H1 (cell line): ENCODE data around the gene NEDD4L. TPM values are rescaled to one million over a fixed set of nuclear protein-coding genes. Genes with fewer than 3 reads are reported as not detected.

Experiments used
- CTCF ChIA-PET: fragments of 300-600 bp; sonication (Branson Sonifier 250); formaldehyde crosslinking; loops from one replicate; lab custom pipeline; 2021; ENCODE audit not compliant: partially characterized antibody; lab: Charles Lee
- POLR2A ChIA-PET: fragments of 300-600 bp; sonication (Branson Sonifier 250); formaldehyde crosslinking; loops from one replicate; lab custom pipeline; 2021; ENCODE audit warnings: inconsistent platforms; ENCODE audit not compliant: partially characterized antibody; lab: Charles Lee
- DNase-seq, 2 experiments: peaks; one replicate each; pipeline versions ENCODE4 v3.0.0 to v3.0.0-alpha.2; 2010 to 2022; ENCODE audit warnings: low spot score in 2 of 2, low read depth in 1 of 2, mixed read lengths in 1 of 2
- FAIRE-seq: peaks from 2 replicates; lab custom pipeline; 2011; peaks lifted over from hg19 to GRCh38; lab: Jason Lieb, UNC
- H2AFZ ChIP-seq: 2 replicates; pipeline ENCODE4 v1.8.1; 2012; ENCODE audit warnings: low read length, inconsistent platforms
- H2AK5ac ChIP-seq: 2 replicates; pipeline ENCODE4 v1.6.1; 2013; ENCODE audit warnings: low read depth, low read length
- H2BK120ac ChIP-seq: replicated peaks from 2 replicates; pipeline ENCODE3; 2013; ENCODE audit warnings: low read depth, low read length, inconsistent platforms
- H2BK12ac ChIP-seq: 2 replicates; pipeline ENCODE4 v1.6.1; 2013; ENCODE audit warnings: low read depth, low read length
- H2BK15ac ChIP-seq: 2 replicates; pipeline ENCODE4 v1.6.1; 2013; ENCODE audit warnings: low read length
- H2BK20ac ChIP-seq: 2 replicates; pipeline ENCODE4 v1.6.1; 2013; ENCODE audit warnings: low read length
- H2BK5ac ChIP-seq: 2 replicates; pipeline ENCODE4 v1.6.1; 2013; ENCODE audit warnings: low read depth, low read length
- H3K14ac ChIP-seq: 2 replicates; pipeline ENCODE4 v1.6.1; 2013; ENCODE audit warnings: inconsistent platforms; ENCODE audit not compliant: insufficient read length
- H3K18ac ChIP-seq: 2 replicates; pipeline ENCODE4 v1.6.1; 2013; ENCODE audit warnings: low read length; ENCODE audit errors: extremely low read depth
- H3K23ac ChIP-seq: 2 replicates; pipeline ENCODE4 v1.6.1; 2013; ENCODE audit warnings: inconsistent platforms; ENCODE audit not compliant: insufficient read length
- H3K23me2 ChIP-seq: 2 replicates; pipeline ENCODE4 v1.6.1; 2013; ENCODE audit warnings: low read depth, low read length
- H3K27ac ChIP-seq: 2 replicates; pipeline ENCODE4 v1.6.1; 2011; ENCODE audit warnings: low read depth, low read length, inconsistent platforms
- H3K27me3 ChIP-seq, 4 experiments: replicated peaks in 1 of 4; 1 replicate in 1 of 4; 2 replicates in 3 of 4; pipeline versions ENCODE4 v1.6.1 to v1.8.1; 2011 to 2013; ENCODE audit warnings: low read length in 3 of 4, mild to moderate bottlenecking in 3 of 4, inconsistent platforms in 2 of 4, mixed read lengths in 2 of 4, moderate library complexity in 1 of 4; ENCODE audit not compliant: control insufficient read depth in 3 of 4, insufficient read depth in 3 of 4; ENCODE audit errors: extremely low read depth in 1 of 4
- H3K36me3 ChIP-seq, 4 experiments: 2 replicates each; pipeline versions ENCODE4 v1.6.1 to v1.8.1; 2011 to 2013; ENCODE audit warnings: mild to moderate bottlenecking in 4 of 4, low read length in 3 of 4, moderate library complexity in 2 of 4, control low read depth in 1 of 4, inconsistent platforms in 1 of 4; ENCODE audit not compliant: insufficient read depth in 4 of 4, control insufficient read depth in 2 of 4
- H3K4ac ChIP-seq: replicated peaks from 2 replicates; pipeline ENCODE3; 2013; ENCODE audit warnings: low read length, low read depth, mixed read lengths, inconsistent platforms; ENCODE audit not compliant: insufficient read length
- H3K4me1 ChIP-seq, 4 experiments: replicated peaks in 1 of 4; 1 replicate in 1 of 4; 2 replicates in 3 of 4; pipeline versions ENCODE4 v1.6.1 to v1.8.1; 2011 to 2013; ENCODE audit warnings: low read length in 3 of 4, inconsistent platforms in 2 of 4, mixed read lengths in 1 of 4; ENCODE audit not compliant: insufficient read depth in 4 of 4, control insufficient read depth in 3 of 4
- H3K4me2 ChIP-seq, 2 experiments: 2 replicates each; pipeline versions ENCODE4 v1.6.1 to v1.8.1; 2011 to 2013; ENCODE audit warnings: low read depth in 2 of 2, low read length in 2 of 2, control low read depth in 1 of 2, inconsistent platforms in 1 of 2, mild to moderate bottlenecking in 1 of 2; ENCODE audit not compliant: insufficient read depth in 1 of 2
- H3K4me3 ChIP-seq, 4 experiments: fragments of 200-600, 300-600 bp in 1 of 4; sonication (generic), shearing (Covaris generic), sonication (Bioruptor Twin) in 1 of 4; 2 replicates each; pipeline versions ENCODE4 v1.5.1 to v1.8.1; 2011 to 2016; ENCODE audit warnings: low read length in 4 of 4, low read depth in 3 of 4, control low read depth in 2 of 4, inconsistent platforms in 2 of 4, mild to moderate bottlenecking in 2 of 4, mixed read lengths in 1 of 4, moderate library complexity in 1 of 4; ENCODE audit not compliant: insufficient read depth in 2 of 4; ENCODE audit errors: extremely low read depth in 1 of 4
- H3K56ac ChIP-seq: replicated peaks from 2 replicates; pipeline ENCODE3; 2013; ENCODE audit warnings: low read depth, mild to moderate bottlenecking, mixed read lengths, low read length, inconsistent platforms; ENCODE audit not compliant: insufficient read length
- H3K79me1 ChIP-seq: 2 replicates; pipeline ENCODE4 v1.6.1; 2013; ENCODE audit warnings: low read depth, low read length, control low read depth
- H3K79me2 ChIP-seq, 2 experiments: 2 replicates each; pipeline versions ENCODE4 v1.6.1 to v1.8.1; 2012 to 2013; ENCODE audit warnings: low read length in 2 of 2, mild to moderate bottlenecking in 2 of 2, inconsistent platforms in 1 of 2; ENCODE audit not compliant: insufficient read depth in 2 of 2, control insufficient read depth in 1 of 2
- H3K9ac ChIP-seq, 4 experiments: replicated peaks in 1 of 4; 1 replicate in 1 of 4; 2 replicates in 3 of 4; pipeline versions ENCODE4 v1.6.1 to v1.8.1; 2011 to 2013; ENCODE audit warnings: low read depth in 3 of 4, low read length in 3 of 4, control low read depth in 2 of 4, mild to moderate bottlenecking in 2 of 4, moderate library complexity in 2 of 4, inconsistent platforms in 1 of 4; ENCODE audit errors: extremely low read depth in 1 of 4
- H3K9me3 ChIP-seq, 2 experiments: 2 replicates each; pipeline versions ENCODE4 v1.6.1 to v1.8.1; 2012 to 2013; ENCODE audit warnings: mild to moderate bottlenecking in 2 of 2, moderate library complexity in 2 of 2, control low read depth in 1 of 2, inconsistent platforms in 1 of 2, low read depth in 1 of 2, low read length in 1 of 2, mixed read lengths in 1 of 2; ENCODE audit not compliant: insufficient read depth in 2 of 2
- H4K20me1 ChIP-seq, 2 experiments: replicated peaks in 1 of 2; 2 replicates each; pipeline versions ENCODE3 to v1.8.1; 2011 to 2013; ENCODE audit warnings: inconsistent platforms in 2 of 2, low read length in 2 of 2, mild to moderate bottlenecking in 1 of 2; ENCODE audit not compliant: insufficient read depth in 2 of 2, control insufficient read depth in 1 of 2
- H4K5ac ChIP-seq: 2 replicates; pipeline ENCODE4 v1.6.1; 2013; ENCODE audit warnings: low read length, low read depth, mixed read lengths, inconsistent platforms; ENCODE audit not compliant: insufficient read length
- H4K8ac ChIP-seq: 2 replicates; pipeline ENCODE4 v1.8.0; 2013; ENCODE audit warnings: mild to moderate bottlenecking, moderate library complexity, low read length, inconsistent platforms; ENCODE audit not compliant: insufficient read depth; ENCODE audit errors: extremely low read depth
- H4K91ac ChIP-seq: replicated peaks from 2 replicates; pipeline ENCODE3; 2013; ENCODE audit warnings: low read length, mixed read lengths, inconsistent platforms; ENCODE audit not compliant: insufficient read length
- ZNF274 ChIP-seq: IDR thresholded peaks from 2 replicates; pipeline ENCODE4 v1.7.0; 2012; ENCODE audit warnings: low read length, borderline replicate concordance; ENCODE audit errors: extremely low read depth
- WGBS, 2 experiments: shearing (Covaris generic) in 1 of 2; methylation state at CpG; one replicate each; pipeline versions ENCODE4 v1.1.6 to v1.1.7; 2013 to 2015; ENCODE audit warnings: low lambda C conversion rate in 2 of 2, mixed read lengths in 2 of 2, inconsistent platforms in 1 of 2, low coverage in 1 of 2, missing lambda C conversion rate in 1 of 2; ENCODE audit not compliant: insufficient replicate concordance in 2 of 2, insufficient coverage in 1 of 2, insufficient read length in 1 of 2; ENCODE audit errors: extremely low coverage in 1 of 2, missing lambda C conversion rate in 1 of 2; 5-methylcytosine and 5-hydroxymethylcytosine counted together
- polyA plus RNA-seq, 7 experiments: library from polyadenylated mRNA; depleted of rRNA in 3 of 7; stranded (reverse) in 5 of 7; unstranded in 2 of 7; fragments of >200 nt in 5 of 7; fragments of 200-250 nt in 2 of 7; gene quantifications; 1 replicate in 5 of 7; 2 replicates in 1 of 7; 4 replicates in 1 of 7; pipeline versions ENCODE4 v1.2.1 to v1.2.3, GENCODE V29; 2011 to 2013; ENCODE audit warnings: missing spikeins in 2 of 7, mixed read lengths in 2 of 7
- total RNA-seq: library from RNA; stranded (reverse); fragmentation: NEBNext Ultra II Directional; extraction: Animal tissue kit (Norgen Biotek cat#: 25700); gene quantifications from 2 replicates; pipeline ENCODE4 v1.2.1, GENCODE V29; 2021

The NEDD4L gene
- total and polyA plus RNA-seq, 2 of the 8 experiments (the other 6 are each of a cell fraction or from before 2014, with no cell fraction given) = 37.3 to 69.8 TPM

DNA sequence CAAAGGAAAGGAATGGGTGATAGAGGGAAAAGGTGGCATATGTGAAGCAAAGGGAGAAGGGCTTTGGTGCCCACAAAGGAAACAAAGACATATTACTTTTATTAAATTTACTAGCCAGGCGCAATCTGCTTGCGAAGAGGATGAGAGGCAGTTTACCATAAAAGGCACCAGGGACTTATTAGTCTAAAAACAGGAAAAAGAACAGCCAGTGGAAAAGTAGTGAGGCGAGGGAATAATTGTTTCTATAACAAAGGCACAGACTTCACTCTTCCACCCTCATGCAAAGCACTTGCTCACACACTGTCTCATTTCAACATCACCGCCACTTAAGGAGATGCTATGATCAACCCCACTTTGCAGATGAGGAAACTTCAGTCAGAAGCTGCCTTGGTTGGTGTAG lies 374.3 kb downstream of the NEDD4L start:
- Histone ChIP-seq H3K36me3 (no peaks in the 10 kb centered on the region), H3K4me2 (no peak overlapping the region), H4K20me1 (peaks cover 0 to 4% of the 10 kb centered on the region in 2 experiments), H3K9ac (no peak overlapping the region), H3K18ac (no peak overlapping the region), H3K27me3 (0 out of 7 replicates have a peak, but pooled peaks cover 0 to 2% (median 0%) of the 10 kb centered on the region in 4 experiments), H4K91ac (no peak overlapping the region), H2BK20ac (no peak overlapping the region), H4K5ac (no peak overlapping the region), H2AFZ (no peak overlapping the region), H3K79me2 (no peaks in the 10 kb centered on the region), H3K9me3 (no peaks in the 10 kb centered on the region), H3K4ac (no peak overlapping the region), H3K23me2 (peaks cover 6% of the 10 kb centered on the region; the same call in 1 of the 2 replicates), H2BK15ac (no peak overlapping the region), H3K56ac (no peak overlapping the region), H4K8ac (no peak overlapping the region), H3K4me3 (no peak overlapping the region), H3K14ac (no peak overlapping the region), H3K79me1 (no peaks in the 10 kb centered on the region), H2AK5ac (no peak overlapping the region), H2BK5ac (no peak overlapping the region), H3K27ac (no peak overlapping the region), H2BK120ac (no peak overlapping the region), H2BK12ac (no peak overlapping the region), H3K4me1 (no peaks in the 10 kb centered on the region), H3K23ac (no peak overlapping the region)
- no peak for FAIRE-seq
- no peak for TF ChIP-seq ZNF274
- no peak for DNase-seq
- ChIA-PET POLR2A (no interaction called here), CTCF (interaction anchor here (5.2 kb wide), 1 partner anchor 12 kb away, joined by 31 read pairs; no protein-coding TSS in a partner anchor)
- 88% methylated on average over 4 of the region's 4 CpGs; no CpG with 5 or more reads in 1 of the 2 experiments for WGBS, 2 experiments
